Mononuclear cell (primary cell): ENCODE results near the gene SSBP3. TPM values are rescaled to one million over a fixed set of nuclear protein-coding genes. Genes with fewer than 3 reads are reported as not detected.
"Not testable (repeated sequence)": the region's sequence is repeated elsewhere in the genome, so short reads cannot be mapped to it uniquely, and the experiment has no call there.

Experiments
- H3K27me3 ChIP-seq: 2 replicates; pipeline ENCODE4 v1.6.0; 2011; ENCODE audit warnings: low read length, control low read depth; ENCODE audit not compliant: insufficient read depth
- H3K4me1 ChIP-seq: 2 replicates; pipeline ENCODE4 v1.5.1; 2011; ENCODE audit warnings: mild to moderate bottlenecking, low read length, control low read depth; ENCODE audit not compliant: insufficient read depth
- H3K4me3 ChIP-seq: 2 replicates; pipeline ENCODE4 v1.5.1; 2011; ENCODE audit warnings: mild to moderate bottlenecking, low read length, moderate library complexity
- H3K9me3 ChIP-seq: 2 replicates; pipeline ENCODE4 v1.5.1; 2011; ENCODE audit warnings: low read depth, mild to moderate bottlenecking, control low read depth, low read length
- total RNA-seq: library from RNA; depleted of rRNA; stranded (reverse); fragments of >200 nt; gene quantifications from one replicate; pipeline ENCODE4 v1.2.3, GENCODE V29; 2012

Gene SSBP3
- total RNA-seq, 1 donor: 20.8 TPM

GRCh38 chr1:54418598-54418997 is 12.4 kb upstream of the SSBP3 start:
- not testable (repeated sequence) for H3K4me3 ChIP-seq, H3K4me1 ChIP-seq, H3K9me3 ChIP-seq, H3K27me3 ChIP-seq

DNA sequence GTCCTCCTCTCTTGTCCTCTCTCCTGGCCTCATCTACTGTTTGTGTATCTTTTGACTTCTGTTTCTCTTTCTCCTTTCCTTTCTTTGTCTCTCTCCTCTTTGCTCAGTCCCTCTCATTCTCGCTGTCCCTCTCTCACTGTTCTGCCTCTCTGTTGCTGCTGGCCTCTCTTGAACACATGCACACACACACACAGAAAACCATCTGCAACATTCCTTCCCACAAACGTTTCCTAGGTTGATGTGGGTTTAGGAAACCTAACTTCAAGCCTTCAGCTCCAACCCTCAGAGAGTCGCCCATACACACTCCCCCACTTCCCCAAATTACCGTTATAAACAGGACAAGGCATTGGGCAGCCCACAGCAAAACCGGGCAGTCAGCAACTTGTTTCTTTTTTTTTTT is 10.9 kb upstream of the SSBP3 start:
- Histone ChIP-seq H3K4me3 (no peak overlapping the region), H3K4me1 (no peaks in the 10 kb centered on the region), H3K27me3 (no peaks in the 10 kb centered on the region), H3K9me3 (no peaks in the 10 kb centered on the region)

DNA sequence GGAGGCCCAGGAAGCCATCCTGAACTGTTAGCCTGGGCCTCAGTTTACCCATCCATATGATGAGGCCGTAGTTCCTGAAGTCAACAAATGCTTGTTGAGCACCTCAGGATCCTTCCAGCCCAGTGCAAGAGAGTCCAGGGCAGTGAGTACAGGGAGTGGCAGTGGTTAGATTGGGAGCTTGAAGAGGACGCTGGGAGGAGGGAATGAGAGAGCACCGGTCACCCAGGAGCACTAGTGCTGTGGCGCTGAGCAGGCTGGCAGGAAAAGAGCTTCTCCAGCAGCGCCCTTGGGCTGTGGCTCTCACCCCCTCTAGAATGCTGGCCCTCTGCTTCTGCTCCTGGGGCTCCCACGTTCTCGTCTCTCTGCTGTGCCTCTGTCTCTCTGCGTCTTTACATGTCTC is 10.2 kb upstream of the SSBP3 start:
- Histone ChIP-seq H3K4me3 (no peak overlapping the region), H3K9me3 (no peaks in the 10 kb centered on the region), H3K27me3 (no peaks in the 10 kb centered on the region), H3K4me1 (no peaks in the 10 kb centered on the region)

DNA sequence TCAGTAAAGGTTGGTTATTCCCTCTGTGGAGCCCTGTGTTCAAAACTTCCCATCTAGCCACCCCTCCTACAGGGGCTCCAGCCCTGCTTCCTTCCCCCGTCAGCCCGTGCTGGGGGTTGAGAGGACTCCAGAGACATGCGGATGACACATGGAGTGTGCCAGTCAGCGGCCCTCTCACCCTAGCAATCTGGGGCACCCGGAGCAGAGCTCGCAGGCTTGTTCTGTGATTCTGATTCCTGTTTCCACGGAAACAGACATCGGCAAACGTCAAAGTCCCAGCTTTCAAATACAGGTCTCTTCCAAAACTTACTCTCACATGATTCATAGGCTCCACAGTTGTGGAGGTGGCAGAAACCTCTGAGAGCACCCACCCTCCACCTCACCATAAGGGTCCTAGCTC is 9.8 kb upstream of the SSBP3 start:
- Histone ChIP-seq H3K4me1 (no peaks in the 10 kb centered on the region), H3K27me3 (no peaks in the 10 kb centered on the region), H3K9me3 (no peaks in the 10 kb centered on the region), H3K4me3 (no peak overlapping the region)

DNA sequence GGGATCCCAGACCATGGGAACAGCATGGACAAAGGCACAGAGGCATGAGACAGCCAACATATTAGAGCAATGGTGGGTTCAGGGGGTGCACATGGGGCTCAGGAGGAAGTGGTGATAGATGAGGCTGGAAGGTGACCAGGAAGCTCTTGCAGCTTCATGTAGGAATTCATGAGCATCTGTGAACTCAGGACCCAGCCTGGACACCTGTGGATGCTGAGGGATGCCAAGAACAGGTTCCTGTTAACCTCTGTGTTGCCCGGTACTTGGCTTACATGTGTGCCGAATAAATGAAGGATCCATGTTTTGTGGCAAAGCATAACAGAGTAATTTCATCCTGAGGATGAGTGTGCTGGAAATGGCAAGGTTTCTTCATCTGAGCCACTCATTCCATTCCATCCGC is 9.3 kb upstream of the SSBP3 start:
- no peaks in the 10 kb centered on the region for H3K4me1 ChIP-seq
- no peaks in the 10 kb centered on the region for H3K27me3 ChIP-seq
- no peak overlapping the region for H3K4me3 ChIP-seq
- no peaks in the 10 kb centered on the region for H3K9me3 ChIP-seq

DNA sequence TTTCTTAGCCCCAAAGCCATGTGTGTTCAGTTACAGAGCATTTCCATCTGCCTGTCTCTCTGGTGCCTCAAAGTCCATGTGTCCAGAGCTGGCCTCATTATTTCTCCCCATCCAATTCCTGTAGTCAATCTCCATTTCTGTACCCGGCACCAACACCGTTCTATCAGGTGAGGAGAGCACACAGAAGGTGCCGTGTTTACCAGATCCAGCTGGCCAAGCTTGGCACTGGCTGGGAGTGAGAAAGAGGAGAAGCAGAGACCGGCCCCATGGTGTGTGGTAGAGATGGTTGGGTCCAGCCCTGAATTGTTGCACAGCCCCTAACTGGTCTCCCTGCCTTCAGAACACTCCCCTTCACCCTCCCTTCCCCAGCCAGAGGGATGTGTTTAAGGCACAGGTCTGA is 7.5 kb upstream of the SSBP3 start:
- no peaks in the 10 kb centered on the region for H3K9me3 ChIP-seq
- H3K27me3 ChIP-seq: no peaks in the 10 kb centered on the region
- no peak overlapping the region for H3K4me3 ChIP-seq
- H3K4me1 ChIP-seq: peaks cover 13% of the 10 kb centered on the region

DNA sequence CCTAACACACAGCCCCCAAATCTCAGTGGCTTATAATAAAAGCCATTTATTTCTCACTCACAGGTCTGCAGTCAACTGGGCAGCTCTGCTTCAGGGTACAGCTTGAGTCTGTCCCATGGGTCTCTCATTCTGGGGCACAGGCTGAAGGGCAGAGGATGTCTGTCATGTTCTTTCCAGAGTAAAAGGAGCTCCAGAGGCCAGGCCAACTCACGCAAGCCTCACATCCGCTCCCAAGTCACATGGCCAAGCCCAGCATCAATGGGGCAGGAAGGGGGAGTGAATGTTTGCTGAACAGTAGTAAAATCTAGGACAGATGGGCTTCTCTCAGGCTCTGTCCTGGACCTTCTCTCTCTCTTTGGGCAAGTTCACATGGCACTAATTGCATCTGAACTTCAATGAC is 7.1 kb upstream of the SSBP3 start:
- H3K4me3 ChIP-seq: no peak overlapping the region
- no peaks in the 10 kb centered on the region for H3K27me3 ChIP-seq
- H3K9me3 ChIP-seq: no peaks in the 10 kb centered on the region
- peaks cover 17% of the 10 kb centered on the region for H3K4me1 ChIP-seq

GRCh38 chr1:54410359-54410758 is 4.2 kb upstream of the SSBP3 start:
- H3K9me3 ChIP-seq: no peaks in the 10 kb centered on the region
- no peak overlapping the region for H3K4me3 ChIP-seq
- H3K4me1 ChIP-seq: peaks cover 28% of the 10 kb centered on the region
- H3K27me3 ChIP-seq: no peaks in the 10 kb centered on the region

GRCh38 chr1:54409156-54410142 is 3.3 kb upstream of the SSBP3 start:
- no peaks in the 10 kb centered on the region for H3K27me3 ChIP-seq
- H3K9me3 ChIP-seq: no peaks in the 10 kb centered on the region
- no peak overlapping the region for H3K4me3 ChIP-seq
- H3K4me1 ChIP-seq: peaks cover 37% of the 10 kb centered on the region

DNA sequence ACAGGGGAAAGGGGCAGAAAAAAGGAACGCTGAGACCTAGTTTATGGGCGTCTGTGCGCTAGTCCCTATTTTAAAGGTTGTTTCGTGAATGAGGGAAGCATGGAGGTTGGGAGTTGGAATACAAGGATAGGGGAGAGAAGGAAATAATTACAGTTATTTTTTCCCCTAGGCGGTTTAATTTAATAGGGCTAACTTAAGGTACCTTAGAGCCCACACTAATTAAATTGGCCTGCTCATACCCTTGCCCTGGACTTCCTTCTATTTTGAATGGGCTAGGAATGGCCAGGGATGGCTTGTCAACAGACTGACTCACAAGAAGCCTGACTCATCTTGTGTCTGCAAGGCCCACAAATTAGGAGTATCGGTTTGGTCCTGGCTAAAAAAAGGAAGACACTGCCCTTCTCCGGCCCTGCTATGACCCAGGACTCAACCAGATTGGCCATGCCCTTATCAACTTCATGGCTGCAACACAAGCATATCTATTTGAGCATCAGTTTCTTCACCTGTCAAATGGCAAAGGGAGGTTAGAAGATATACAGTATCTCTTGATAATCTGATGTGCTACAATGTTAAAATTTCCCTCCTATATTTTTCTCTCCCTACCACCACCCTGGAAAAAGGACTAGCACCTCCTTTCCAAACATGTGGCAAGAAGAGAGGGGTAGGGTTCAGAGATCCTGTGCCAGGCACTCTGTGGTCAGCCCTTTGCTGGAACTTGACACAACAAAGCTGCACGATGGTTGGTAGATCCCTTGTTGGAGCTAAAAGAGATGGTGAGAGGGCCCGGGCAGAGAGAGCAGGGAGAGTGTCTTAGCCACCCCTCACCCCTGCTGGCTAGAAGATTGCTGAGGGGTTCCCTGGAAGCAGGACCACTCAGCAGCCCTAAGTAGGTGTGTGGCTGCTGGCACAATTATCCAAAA is 2.2 kb upstream of the SSBP3 start:
- no peaks in the 10 kb centered on the region for H3K27me3 ChIP-seq
- H3K4me1 ChIP-seq: peaks cover 48% of the 10 kb centered on the region
- no peaks in the 10 kb centered on the region for H3K9me3 ChIP-seq
- peak overlapping the region; percentile 4 for H3K4me3 ChIP-seq

- no peaks in the 10 kb centered on the region for H3K27me3 ChIP-seq
- peaks cover 55% of the 10 kb centered on the region for H3K4me1 ChIP-seq
- H3K9me3 ChIP-seq: no peaks in the 10 kb centered on the region
- peak overlapping the region; percentile 60 for H3K4me3 ChIP-seq
Measured at GRCh38 chr1:54407404-54408146, 1.4 kb upstream of the SSBP3 start.

GRCh38 chr1:54407154-54407403 is 885 bp upstream of the SSBP3 start:
- Histone ChIP-seq H3K9me3 (no peaks in the 10 kb centered on the region), H3K4me3 (peak overlapping the region; percentile 60), H3K4me1 (peaks cover 56% of the 10 kb centered on the region)

GRCh38 chr1:54405898-54406293 is 298 bp downstream of the SSBP3 start:
- Histone ChIP-seq H3K4me1 (peaks cover 57% of the 10 kb centered on the region), H3K4me3 (peak overlapping the region; percentile 33), H3K27me3 (no peaks in the 10 kb centered on the region), H3K9me3 (no peaks in the 10 kb centered on the region)

More at GRCh38 chr1:54407154-54407403, 885 bp upstream of the SSBP3 start:
- H3K27me3 ChIP-seq: no peaks in the 10 kb centered on the region

DNA sequence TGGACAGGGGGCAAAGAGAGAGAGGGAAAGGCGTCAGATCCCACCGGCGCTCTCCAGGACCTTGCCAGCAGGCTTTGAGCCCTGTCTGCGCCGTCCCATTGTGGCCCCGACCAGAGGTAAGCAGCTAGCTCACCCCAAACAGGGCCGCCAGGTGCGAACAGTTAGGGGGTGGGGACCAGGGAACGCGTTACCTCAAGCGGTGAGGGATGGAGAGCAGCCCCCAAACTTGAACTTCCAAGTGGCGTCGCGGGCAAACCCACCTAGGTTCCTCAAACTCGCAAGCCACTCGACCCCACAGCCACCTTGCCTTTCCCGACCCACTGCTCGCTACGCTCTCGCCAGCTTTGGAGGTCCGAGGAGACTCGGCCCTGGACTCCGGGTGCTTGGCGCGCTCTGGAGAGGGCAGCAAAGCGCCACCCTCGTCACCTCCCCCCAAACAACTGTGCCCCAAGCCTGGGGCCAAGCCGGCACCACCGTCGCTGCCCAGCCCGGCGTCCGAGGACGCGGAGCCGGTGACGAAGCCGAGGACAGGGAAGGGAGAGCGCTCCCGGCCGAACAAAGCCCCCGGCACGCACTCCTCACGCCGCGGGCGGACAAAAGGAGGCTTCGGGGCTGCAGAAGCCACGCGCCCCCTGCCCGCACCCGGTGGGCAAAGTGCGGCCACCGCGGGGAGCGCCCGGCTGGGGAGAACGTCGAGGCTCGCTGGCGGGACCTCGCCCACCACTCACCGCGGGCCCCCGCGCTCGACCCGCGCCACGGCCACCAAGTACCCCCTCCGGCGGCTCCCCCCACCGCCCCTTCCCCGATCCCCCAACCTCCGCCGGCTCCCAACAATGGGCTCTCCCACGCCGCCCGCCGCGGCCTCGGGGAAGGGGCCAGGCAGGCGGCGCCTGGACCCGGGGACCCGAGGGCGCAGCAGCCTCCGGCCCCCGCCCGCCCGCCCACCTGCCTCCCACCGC is 976 bp downstream of the SSBP3 start:
- Histone ChIP-seq H3K27me3 (no peaks in the 10 kb centered on the region), H3K4me1 (peaks cover 63% of the 10 kb centered on the region), H3K9me3 (no peaks in the 10 kb centered on the region), H3K4me3 (peak overlapping the region; percentile 45)
